Gastroesophageal sphincter (tissue), 3 donors: Measurements from ENCODE around the gene FBXW2.

ENCODE experiments used
- POLR2A ChIP-seq, 2 donors: fragments of 450-650 bp; IDR thresholded peaks; one replicate each; pipeline ENCODE4 v1.6.1; 2017; ENCODE audit warnings: antibody characterized with exemption in 2 of 2, mild to moderate bottlenecking in 2 of 2, moderate library complexity in 1 of 2
- POLR2AphosphoS5 ChIP-seq: sonication (generic); formaldehyde crosslinking; IDR thresholded peaks from one replicate; pipeline ENCODE4 v1.6.1; 2017; ENCODE audit warnings: antibody characterized with exemption
- TF ChIP-seq, protein P1 (sequence below), 4 experiments: fragments of 200-600 bp in 2 of 4; fragments of 450-650 bp in 2 of 4; sonication (generic) in 1 of 4; IDR thresholded peaks; one replicate each; pipeline ENCODE4 v1.5.1; 2017 to 2019; ENCODE audit warnings: antibody characterized with exemption in 4 of 4, mild to moderate bottlenecking in 2 of 4, moderate library complexity in 2 of 4

DNA sequence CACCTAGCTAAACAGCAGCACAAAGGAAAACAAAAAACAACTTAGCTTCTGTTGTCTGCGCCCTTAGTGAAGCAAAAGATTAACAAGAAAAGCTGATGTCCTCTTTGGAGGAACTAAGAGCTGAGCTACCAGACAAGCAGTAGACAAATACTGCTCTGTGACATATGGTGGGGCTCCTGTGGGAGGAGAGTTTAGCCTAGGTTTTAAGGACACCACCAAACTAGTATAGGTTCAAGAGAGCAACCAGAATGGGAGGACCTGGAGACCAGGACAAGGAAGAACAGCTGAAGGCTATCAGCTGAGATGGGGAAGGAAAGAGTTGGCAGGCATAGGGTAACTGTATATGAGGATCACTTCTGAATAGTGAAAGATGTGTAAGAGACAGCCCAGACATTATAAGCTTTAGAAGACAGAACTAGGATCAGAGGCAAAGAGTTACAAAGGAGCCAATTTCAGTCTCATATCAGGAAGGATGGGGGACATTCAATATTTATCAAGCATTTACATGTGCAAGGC lies 27.2 kb downstream of the FBXW2 start:
- TF ChIP-seq POLR2A (IDR thresholded peaks at IDR 0.05), result no peak
- TF ChIP-seq, protein P1, sequence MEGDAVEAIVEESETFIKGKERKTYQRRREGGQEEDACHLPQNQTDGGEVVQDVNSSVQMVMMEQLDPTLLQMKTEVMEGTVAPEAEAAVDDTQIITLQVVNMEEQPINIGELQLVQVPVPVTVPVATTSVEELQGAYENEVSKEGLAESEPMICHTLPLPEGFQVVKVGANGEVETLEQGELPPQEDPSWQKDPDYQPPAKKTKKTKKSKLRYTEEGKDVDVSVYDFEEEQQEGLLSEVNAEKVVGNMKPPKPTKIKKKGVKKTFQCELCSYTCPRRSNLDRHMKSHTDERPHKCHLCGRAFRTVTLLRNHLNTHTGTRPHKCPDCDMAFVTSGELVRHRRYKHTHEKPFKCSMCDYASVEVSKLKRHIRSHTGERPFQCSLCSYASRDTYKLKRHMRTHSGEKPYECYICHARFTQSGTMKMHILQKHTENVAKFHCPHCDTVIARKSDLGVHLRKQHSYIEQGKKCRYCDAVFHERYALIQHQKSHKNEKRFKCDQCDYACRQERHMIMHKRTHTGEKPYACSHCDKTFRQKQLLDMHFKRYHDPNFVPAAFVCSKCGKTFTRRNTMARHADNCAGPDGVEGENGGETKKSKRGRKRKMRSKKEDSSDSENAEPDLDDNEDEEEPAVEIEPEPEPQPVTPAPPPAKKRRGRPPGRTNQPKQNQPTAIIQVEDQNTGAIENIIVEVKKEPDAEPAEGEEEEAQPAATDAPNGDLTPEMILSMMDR (IDR thresholded peaks at IDR 0.05), result no peak
- no peak for TF ChIP-seq POLR2AphosphoS5
